Measurements from ENCODE around the gene LASP1.

GRCh38 chr17:38825762-38826247 is 44.1 kb upstream of the LASP1 start:
- no peak for TF ChIP-seq POLR2A (IDR thresholded peaks at IDR 0.05; ENCODE audit: low read depth, low read length)
- TF ChIP-seq, protein P1, sequence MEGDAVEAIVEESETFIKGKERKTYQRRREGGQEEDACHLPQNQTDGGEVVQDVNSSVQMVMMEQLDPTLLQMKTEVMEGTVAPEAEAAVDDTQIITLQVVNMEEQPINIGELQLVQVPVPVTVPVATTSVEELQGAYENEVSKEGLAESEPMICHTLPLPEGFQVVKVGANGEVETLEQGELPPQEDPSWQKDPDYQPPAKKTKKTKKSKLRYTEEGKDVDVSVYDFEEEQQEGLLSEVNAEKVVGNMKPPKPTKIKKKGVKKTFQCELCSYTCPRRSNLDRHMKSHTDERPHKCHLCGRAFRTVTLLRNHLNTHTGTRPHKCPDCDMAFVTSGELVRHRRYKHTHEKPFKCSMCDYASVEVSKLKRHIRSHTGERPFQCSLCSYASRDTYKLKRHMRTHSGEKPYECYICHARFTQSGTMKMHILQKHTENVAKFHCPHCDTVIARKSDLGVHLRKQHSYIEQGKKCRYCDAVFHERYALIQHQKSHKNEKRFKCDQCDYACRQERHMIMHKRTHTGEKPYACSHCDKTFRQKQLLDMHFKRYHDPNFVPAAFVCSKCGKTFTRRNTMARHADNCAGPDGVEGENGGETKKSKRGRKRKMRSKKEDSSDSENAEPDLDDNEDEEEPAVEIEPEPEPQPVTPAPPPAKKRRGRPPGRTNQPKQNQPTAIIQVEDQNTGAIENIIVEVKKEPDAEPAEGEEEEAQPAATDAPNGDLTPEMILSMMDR (conservative IDR thresholded peaks at IDR 0.05; ENCODE audit: low read depth, low read length) = no peak
- no peak for TF ChIP-seq USF2 (IDR thresholded peaks at IDR 0.05; ENCODE audit: low read depth, low read length)
- no peak for TF ChIP-seq SMC3 (IDR thresholded peaks at IDR 0.05; ENCODE audit: low read depth, low read length)
- TF ChIP-seq MXI1 (IDR thresholded peaks at IDR 0.05; ENCODE audit: borderline replicate concordance, low read depth, low read length) = no peak

Data from IMR-90 (cell line).